ENCODE results near the gene DNAAF9.
A peak's percentile ranks its signal among the peaks of the same experiment; 100 is the strongest.

Gene DNAAF9

DNA sequence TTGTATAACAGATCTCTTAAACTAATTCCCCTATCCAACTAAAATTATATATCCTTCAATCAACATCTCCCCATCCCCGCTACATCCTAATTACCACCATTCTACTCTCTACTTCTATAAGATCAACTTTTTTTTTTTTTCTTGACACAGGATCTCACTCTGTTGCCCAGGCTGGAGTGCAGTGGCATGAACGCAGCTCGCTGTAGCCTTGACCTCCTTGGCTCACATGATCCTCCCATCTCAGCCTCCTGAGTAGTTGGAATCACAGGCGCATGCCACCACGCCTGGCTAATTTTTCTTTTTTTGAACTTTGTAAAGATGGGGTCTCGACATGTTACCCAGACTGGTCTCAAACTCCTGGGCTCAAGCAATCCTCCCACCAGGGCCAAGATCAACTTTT is 5.0 kb downstream of the DNAAF9 start:
- Histone ChIP-seq H3K27ac (no peak overlapping the region), H3K36me3 (peaks cover 17% of the 10 kb centered on the region), H3K4me2 (no peak overlapping the region), H3K9ac (no peak overlapping the region), H3K27me3 (no peaks in the 10 kb centered on the region; the same call in 1 of the 2 replicates), H3K4me3 (no peak overlapping the region), H4K20me1 (peaks cover 89% of the 10 kb centered on the region), H3K4me1 (peaks cover 18% of the 10 kb centered on the region), H3K9me3 (peaks cover 7% of the 10 kb centered on the region)
- no peak for TF ChIP-seq Cebpa-rat (IDR thresholded peaks at IDR 0.05)

DNA sequence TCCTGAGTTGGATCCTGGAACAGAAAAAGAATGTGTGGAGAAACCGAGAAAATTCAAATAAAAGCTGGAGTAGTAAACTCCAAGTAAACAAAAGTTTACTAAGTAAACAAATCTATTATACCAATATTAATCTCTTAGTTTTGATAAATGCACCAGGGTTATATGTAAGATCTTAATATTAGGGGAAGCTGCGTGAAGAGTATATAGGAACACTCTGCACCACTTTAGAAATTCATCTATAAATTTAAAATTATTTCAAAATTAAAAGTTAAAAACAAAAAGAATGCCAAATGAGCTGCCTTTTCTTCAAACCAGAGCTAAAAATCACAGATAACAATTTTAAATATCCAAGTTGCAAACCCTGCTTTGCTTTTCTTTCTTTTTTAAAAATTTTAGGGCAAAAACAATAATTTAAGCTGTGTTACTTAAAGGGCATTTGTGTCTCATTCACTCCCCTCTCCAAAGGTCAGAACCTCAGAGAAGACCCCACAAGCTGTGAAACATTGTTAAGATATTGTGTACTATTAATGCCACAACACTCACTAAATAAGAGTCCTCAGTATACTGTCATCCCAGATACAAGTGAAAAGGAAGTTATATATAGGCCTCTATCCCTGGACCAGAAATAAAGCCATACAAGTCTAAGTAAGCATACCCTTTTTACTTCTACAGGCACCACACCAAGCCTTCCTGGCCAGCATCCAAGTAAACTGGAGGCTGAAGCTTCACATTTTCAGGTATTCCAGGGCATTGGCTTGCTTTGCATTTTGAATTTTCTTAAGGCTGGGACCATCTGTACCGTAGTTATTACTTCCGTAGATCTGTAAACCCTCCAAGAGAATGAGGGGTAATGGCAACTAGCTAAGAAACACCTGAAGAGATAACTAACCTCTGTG is 7.0 kb downstream of the DNAAF9 start:
- Histone ChIP-seq H3K4me1 (peaks cover 6% of the 10 kb centered on the region; the same call in 1 of the 2 replicates), H3K27ac (no peak overlapping the region), H3K9me3 (peaks cover 26% of the 10 kb centered on the region), H4K20me1 (peaks cover 78% of the 10 kb centered on the region), H3K9ac (no peak overlapping the region), H3K4me3 (no peak overlapping the region), H3K27me3 (no peaks in the 10 kb centered on the region; the same call in 1 of the 2 replicates), H3K36me3 (peaks cover 32% of the 10 kb centered on the region), H3K4me2 (no peak overlapping the region)
- no peak for TF ChIP-seq Cebpa-rat (IDR thresholded peaks at IDR 0.05)

DNA sequence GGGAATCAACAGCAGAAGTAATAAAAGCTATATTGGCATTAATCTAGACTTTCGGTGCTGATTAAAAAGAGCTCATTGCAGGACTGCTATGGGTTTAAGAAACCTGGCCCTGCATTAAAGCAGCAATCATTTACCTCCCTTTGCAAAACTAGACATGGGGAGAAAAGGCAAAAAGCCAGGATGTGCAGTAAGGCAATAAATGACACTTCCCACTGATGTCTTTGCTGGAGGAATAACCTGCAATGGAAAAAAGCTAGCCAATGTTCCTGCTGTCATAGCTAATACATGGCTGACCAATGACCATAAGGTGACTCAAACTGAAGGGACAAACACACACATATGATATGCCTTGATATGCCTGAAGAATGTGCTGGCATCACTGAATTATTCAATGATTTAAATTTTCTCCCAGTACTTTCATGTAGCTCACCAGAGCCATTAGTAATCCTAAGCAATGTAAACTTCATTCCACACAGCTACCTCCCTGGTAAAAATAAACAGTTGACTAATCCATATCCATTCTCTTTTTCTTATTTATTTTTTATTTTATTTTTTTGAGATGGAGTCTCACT is 8.7 kb downstream of the DNAAF9 start:
- peaks cover 65% of the 10 kb centered on the region for H4K20me1 ChIP-seq
- no peak for TF ChIP-seq Cebpa-rat (IDR thresholded peaks at IDR 0.05)
- peaks cover 36% of the 10 kb centered on the region for H3K36me3 ChIP-seq
- no peaks in the 10 kb centered on the region; the same call in 1 of the 2 replicates for H3K27me3 ChIP-seq
- no peak overlapping the region for H3K27ac ChIP-seq
- H3K9ac ChIP-seq: no peak overlapping the region
- H3K4me2 ChIP-seq: no peak overlapping the region
- peaks cover 31% of the 10 kb centered on the region for H3K9me3 ChIP-seq
- no peaks in the 10 kb centered on the region for H3K4me1 ChIP-seq
- H3K4me3 ChIP-seq: no peak overlapping the region

DNA sequence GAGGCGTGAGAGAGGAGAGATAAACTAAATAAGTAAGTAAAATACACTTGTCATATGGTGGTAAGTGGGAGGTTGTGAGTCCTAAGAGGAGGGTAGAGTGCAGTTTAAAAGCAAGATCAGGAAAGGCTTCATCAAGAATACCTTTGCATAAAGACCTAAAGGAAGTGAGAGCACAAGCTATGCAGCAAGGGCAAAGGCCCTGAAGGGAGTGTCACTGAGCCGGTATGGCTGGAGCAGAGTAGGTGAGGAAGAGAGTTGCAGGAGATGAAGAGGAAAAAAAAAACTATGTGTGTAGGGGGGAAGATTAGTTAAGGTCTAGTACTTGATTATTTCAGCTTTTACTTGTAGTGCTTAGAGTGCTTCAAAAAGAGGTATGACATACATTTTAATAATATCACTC is 11.0 kb downstream of the DNAAF9 start:
- no peak overlapping the region for H3K4me2 ChIP-seq
- no peaks in the 10 kb centered on the region; the same call in 1 of the 2 replicates for H3K27me3 ChIP-seq
- no peak overlapping the region for H3K27ac ChIP-seq
- H3K9me3 ChIP-seq: peaks cover 31% of the 10 kb centered on the region
- no peak overlapping the region for H3K9ac ChIP-seq
- H3K36me3 ChIP-seq: peaks cover 33% of the 10 kb centered on the region
- H4K20me1 ChIP-seq: peaks cover 65% of the 10 kb centered on the region
- no peak overlapping the region for H3K4me3 ChIP-seq
- TF ChIP-seq Cebpa-rat (IDR thresholded peaks at IDR 0.05): no peak
- H3K4me1 ChIP-seq: no peaks in the 10 kb centered on the region

DNA sequence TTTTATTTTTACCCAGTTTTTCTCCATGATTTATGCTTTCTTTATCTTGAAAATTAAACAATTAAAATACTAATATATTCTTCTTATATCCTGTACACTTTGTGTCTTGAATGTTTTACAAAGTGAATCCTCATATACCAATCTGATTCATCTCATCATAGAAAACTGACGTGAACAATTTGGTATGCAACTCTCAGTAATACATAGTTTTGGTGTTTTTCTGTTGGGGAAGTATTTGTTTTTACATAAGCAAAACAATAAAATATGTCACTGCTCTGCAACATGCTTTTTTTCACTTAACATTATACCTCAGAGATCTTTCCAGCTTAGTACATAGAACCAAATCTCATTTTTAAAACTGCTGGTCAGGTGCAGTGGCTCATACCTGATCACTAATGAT is 14.7 kb downstream of the DNAAF9 start:
- Histone ChIP-seq H3K36me3 (peaks cover 28% of the 10 kb centered on the region), H3K9ac (no peak overlapping the region), H3K4me2 (no peak overlapping the region), H4K20me1 (peaks cover 54% of the 10 kb centered on the region), H3K27me3 (no peaks in the 10 kb centered on the region), H3K4me3 (no peak overlapping the region), H3K4me1 (no peaks in the 10 kb centered on the region), H3K27ac (no peak overlapping the region), H3K9me3 (peaks cover 42% of the 10 kb centered on the region)
- no peak for TF ChIP-seq Cebpa-rat (IDR thresholded peaks at IDR 0.05)

DNA sequence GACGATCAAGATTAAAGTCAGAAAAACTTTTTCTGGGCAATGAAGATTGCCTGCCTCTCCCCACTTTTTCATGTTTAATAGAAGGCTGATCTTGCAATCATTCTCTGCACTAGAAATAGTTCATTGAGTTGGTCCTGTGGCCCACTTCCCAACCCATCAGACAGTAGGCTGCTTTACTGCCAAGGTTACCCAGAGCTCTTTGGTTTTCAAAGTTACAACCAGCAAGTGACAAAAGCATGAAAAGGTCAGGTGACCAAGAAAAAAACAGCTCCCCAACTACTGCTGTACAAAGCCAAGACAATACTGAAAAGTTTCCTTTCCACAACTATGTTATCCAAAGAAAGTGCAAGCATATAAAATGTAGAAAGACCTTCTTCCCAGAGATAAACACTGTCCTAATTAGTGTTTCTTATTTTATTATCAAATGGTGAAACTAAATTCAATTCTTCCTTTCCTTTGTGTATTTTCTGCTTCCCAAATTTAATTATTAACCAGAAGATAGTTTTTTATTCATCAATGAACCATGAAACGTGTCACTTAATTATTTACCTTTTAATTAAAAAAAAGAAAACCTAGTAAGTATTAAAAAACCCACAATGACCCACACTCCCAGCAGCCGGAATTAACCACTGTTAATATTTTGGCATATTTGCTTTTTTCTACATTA is 16.6 kb downstream of the DNAAF9 start:
- Histone ChIP-seq H3K27me3 (no peaks in the 10 kb centered on the region), H3K4me1 (no peaks in the 10 kb centered on the region), H3K27ac (no peak overlapping the region), H3K36me3 (peaks cover 15% of the 10 kb centered on the region; the same call in 1 of the 2 replicates), H3K4me2 (no peak overlapping the region), H3K9me3 (peaks cover 40% of the 10 kb centered on the region), H3K4me3 (no peak overlapping the region), H4K20me1 (peaks cover 53% of the 10 kb centered on the region), H3K9ac (no peak overlapping the region)
- TF ChIP-seq Cebpa-rat (IDR thresholded peaks at IDR 0.05): no peak

DNA sequence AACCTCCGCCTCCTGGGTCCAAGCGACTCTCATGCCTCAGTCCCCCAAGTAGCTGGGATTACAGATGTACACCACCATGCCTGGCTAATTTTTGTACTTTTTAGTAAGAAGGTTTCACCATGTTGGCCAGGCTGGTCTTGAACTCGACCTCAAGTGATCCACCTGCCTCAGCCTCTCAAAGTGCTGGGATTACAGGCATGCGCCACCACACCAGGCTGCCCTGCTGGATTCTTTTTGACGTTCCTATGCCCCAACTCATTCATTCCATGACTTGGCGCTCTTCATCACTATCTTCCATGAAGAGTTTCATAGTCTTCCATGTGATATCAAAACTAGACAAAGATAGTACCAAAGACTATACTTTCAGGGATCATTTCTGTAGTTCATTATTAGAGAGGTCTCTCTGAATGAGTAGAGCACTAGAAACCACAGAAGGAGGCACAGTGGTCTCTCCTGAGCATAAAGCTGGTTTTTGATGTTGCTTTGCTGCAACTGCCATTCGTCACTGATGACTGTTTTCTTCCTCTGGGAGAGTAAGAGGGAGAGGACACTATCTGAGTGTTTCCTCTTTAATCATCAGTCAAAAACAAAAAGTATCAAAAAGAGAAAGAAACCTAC is 23.5 kb downstream of the DNAAF9 start:
- no peak for TF ChIP-seq Cebpa-rat (IDR thresholded peaks at IDR 0.05)
- Histone ChIP-seq H3K4me2 (peak overlapping the region; percentile 59), H3K27me3 (no peaks in the 10 kb centered on the region), H3K27ac (no peak overlapping the region), H3K4me1 (peaks cover 36% of the 10 kb centered on the region), H3K9ac (no peak overlapping the region), H3K4me3 (no peak overlapping the region), H3K9me3 (peaks cover 35% of the 10 kb centered on the region), H4K20me1 (peaks cover 16% of the 10 kb centered on the region), H3K36me3 (peaks cover 40% of the 10 kb centered on the region)

DNA sequence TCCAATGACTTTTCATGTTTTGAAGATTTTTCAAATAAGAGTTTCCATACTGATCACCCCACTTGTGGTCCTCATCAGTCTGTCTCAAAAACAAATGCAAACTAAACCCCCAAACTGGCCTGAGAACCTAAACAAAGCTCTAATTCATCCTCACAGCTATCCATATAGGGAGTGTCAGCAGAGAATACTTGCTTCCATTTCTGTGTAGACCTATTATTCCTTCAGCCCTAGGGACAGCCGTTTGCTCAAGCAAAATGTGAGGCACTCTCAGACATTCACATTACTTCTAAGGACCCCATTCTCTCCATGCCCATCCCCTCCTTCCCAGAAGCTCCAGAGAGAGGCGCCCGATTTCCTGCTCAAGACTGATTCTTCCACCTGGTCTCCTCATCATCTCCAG is 24.6 kb downstream of the DNAAF9 start:
- no peak for TF ChIP-seq Cebpa-rat (IDR thresholded peaks at IDR 0.05)
- Histone ChIP-seq H3K4me3 (no peak overlapping the region), H3K9me3 (peaks cover 29% of the 10 kb centered on the region), H3K4me2 (no peak overlapping the region), H3K36me3 (peaks cover 47% of the 10 kb centered on the region), H3K9ac (no peak overlapping the region), H3K4me1 (peaks cover 48% of the 10 kb centered on the region), H4K20me1 (peaks cover 14% of the 10 kb centered on the region; the same call in 1 of the 2 replicates), H3K27me3 (no peaks in the 10 kb centered on the region), H3K27ac (no peak overlapping the region)

DNA sequence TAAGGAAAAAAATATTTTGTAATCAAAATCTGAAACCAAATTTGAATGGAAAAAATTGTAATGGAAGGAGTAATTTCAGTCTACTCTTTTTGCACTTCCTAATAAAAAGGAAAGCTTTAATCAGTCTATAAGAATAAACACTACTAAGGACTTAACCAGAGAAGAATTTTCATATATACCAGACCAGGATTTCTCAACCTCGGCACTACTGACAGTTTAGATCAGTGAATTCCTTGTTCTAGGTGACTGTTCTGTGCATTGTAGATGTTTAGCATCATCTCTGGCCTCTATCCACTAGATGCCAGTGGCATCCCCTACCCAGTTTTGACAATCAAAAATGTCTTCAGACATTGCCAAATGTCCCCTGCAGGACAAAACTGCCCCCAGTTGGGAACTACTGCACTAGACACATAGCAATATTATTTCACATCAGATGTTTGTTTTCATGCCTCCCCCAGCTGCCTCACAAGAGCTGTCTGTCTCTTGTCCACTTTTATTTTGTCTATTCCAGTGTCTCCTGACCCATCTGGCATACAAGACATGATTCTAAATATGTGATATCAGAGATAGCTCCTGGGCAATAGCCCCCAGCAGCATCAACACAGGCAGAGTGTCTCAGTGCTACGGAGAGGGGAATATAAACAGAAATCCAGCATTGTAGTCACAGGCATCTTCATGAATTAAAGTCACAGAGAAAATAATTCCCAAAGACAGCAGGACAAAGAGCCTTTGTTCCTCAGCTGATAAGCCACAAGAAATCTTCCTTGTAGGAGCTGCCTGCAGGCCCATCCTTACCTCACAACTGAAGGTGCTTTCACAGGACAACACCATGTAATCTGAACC is 27.0 kb downstream of the DNAAF9 start:
- no peak overlapping the region for H3K4me2 ChIP-seq
- TF ChIP-seq Cebpa-rat (IDR thresholded peaks at IDR 0.05): no peak
- peaks cover 11% of the 10 kb centered on the region; the same call in 1 of the 2 replicates for H3K9me3 ChIP-seq
- no peak overlapping the region for H3K9ac ChIP-seq
- peaks cover 49% of the 10 kb centered on the region for H3K4me1 ChIP-seq
- H4K20me1 ChIP-seq: peaks cover 14% of the 10 kb centered on the region; the same call in 1 of the 2 replicates
- H3K36me3 ChIP-seq: peaks cover 69% of the 10 kb centered on the region
- H3K4me3 ChIP-seq: no peak overlapping the region
- no peak overlapping the region for H3K27ac ChIP-seq
- H3K27me3 ChIP-seq: no peaks in the 10 kb centered on the region

Data from BLaER1 (cell line).